NCI-H128 (cell line): ENCODE data around the gene CZIB.
A peak's percentile ranks its signal among the peaks of the same experiment; 100 is the strongest.
"Not testable (repeated sequence)": the region's sequence is repeated elsewhere in the genome, so short reads cannot be mapped to it uniquely, and the experiment has no call there.

Source experiments
- DNase-seq: peaks from one replicate; lab custom pipeline; 2025; ENCODE audit not compliant: unreplicated experiment; lab: John Stamatoyannopoulos, UW

CZIB gene

GRCh38 chr1:53189061-53189460 is 31.4 kb downstream of the CZIB start:
- DNase-seq = no peak

- DNase-seq = no peak
These were observed 32.3 kb downstream of the CZIB start for GRCh38 chr1:53188099-53188498.

- DNase-seq = no peak
These were observed 33.0 kb downstream of the CZIB start for GRCh38 chr1:53187401-53187800.

- no peak for DNase-seq
These were observed 33.9 kb downstream of the CZIB start for GRCh38 chr1:53186533-53186932.

GRCh38 chr1:53185955-53186297 is 34.5 kb downstream of the CZIB start:
- not testable (repeated sequence) for DNase-seq

- no peak for DNase-seq
These were observed 37.1 kb downstream of the CZIB start for GRCh38 chr1:53183095-53183990.

- DNase-seq = no peak
These were observed 37.7 kb downstream of the CZIB start for GRCh38 chr1:53182716-53183094.

GRCh38 chr1:53182111-53182593 is 38.3 kb downstream of the CZIB start:
- peak; percentile 67 for DNase-seq

GRCh38 chr1:53180951-53181350 is 39.5 kb downstream of the CZIB start:
- DNase-seq = no peak

GRCh38 chr1:53180226-53180625 is 40.2 kb downstream of the CZIB start:
- no peak for DNase-seq

- peak; percentile 15 for DNase-seq
These were observed 43.8 kb downstream of the CZIB start for GRCh38 chr1:53176452-53177208.

GRCh38 chr1:53174971-53175913 is 45.2 kb downstream of the CZIB start:
- no peak for DNase-seq

GRCh38 chr1:53172426-53173128 is 47.9 kb downstream of the CZIB start:
- DNase-seq = no peak

- no peak for DNase-seq
These were observed 53.5 kb downstream of the CZIB start for GRCh38 chr1:53166912-53167311.

- no peak for DNase-seq
These were observed 54.1 kb downstream of the CZIB start for GRCh38 chr1:53166366-53166765.

- DNase-seq = no peak
These were observed 54.9 kb downstream of the CZIB start for GRCh38 chr1:53165408-53165961.
